OCI-LY1 (cell line): ENCODE data around the gene USP25.

ENCODE experiments used
- H2AFZ ChIP-seq: fragments of 200-600 bp; sonication (generic), shearing (Covaris generic); 2 replicates; pipeline ENCODE4 v1.6.0; 2014; ENCODE audit warnings: antibody characterized with exemption, mild to moderate bottlenecking, low read length
- H3F3A ChIP-seq: fragments of 200-600 bp; sonication (generic), shearing (Covaris generic); 2 replicates; pipeline ENCODE4 v1.6.0; 2014; ENCODE audit warnings: mild to moderate bottlenecking, antibody characterized with exemption, low read length, moderate library complexity; ENCODE audit not compliant: insufficient read depth
- H3K27ac ChIP-seq: fragments of 200-600 bp; sonication (generic); 2 replicates; pipeline ENCODE4 v1.5.1; 2014; ENCODE audit warnings: low read length, mixed run types, mild to moderate bottlenecking, low read depth; ENCODE audit not compliant: poor library complexity, severe bottlenecking
- H3K27me3 ChIP-seq: fragments of 200-600 bp; sonication (generic); 2 replicates; pipeline ENCODE4 v1.6.0; 2014; ENCODE audit warnings: antibody characterized with exemption, mild to moderate bottlenecking, low read length, moderate library complexity; ENCODE audit not compliant: insufficient read depth
- H3K36me3 ChIP-seq: fragments of 200-600 bp; sonication (generic); 2 replicates; pipeline ENCODE4 v1.6.1; 2014; ENCODE audit warnings: mild to moderate bottlenecking, antibody characterized with exemption, low read length, moderate library complexity, mixed read lengths; ENCODE audit not compliant: insufficient read depth
- H3K4me1 ChIP-seq: fragments of 200-600 bp; sonication (generic); 2 replicates; pipeline ENCODE4 v1.5.1; 2014; ENCODE audit warnings: mild to moderate bottlenecking, low read length, moderate library complexity; ENCODE audit not compliant: insufficient read depth, severe bottlenecking
- H3K4me2 ChIP-seq: fragments of 200-600 bp; sonication (generic), shearing (Covaris generic); 2 replicates; pipeline ENCODE4 v1.6.1; 2014; ENCODE audit warnings: low read length
- H3K4me3 ChIP-seq: fragments of 200-600 bp; sonication (generic); 2 replicates; pipeline ENCODE4 v1.5.1; 2014; ENCODE audit warnings: low read length, low read depth, mild to moderate bottlenecking, mixed read lengths; ENCODE audit not compliant: poor library complexity, severe bottlenecking
- H3K79me2 ChIP-seq: fragments of 200-600 bp; shearing (Covaris generic); 2 replicates; pipeline ENCODE4 v1.6.1; 2016; ENCODE audit warnings: mixed run types, low read length, mixed read lengths; ENCODE audit not compliant: insufficient read depth
- H3K9ac ChIP-seq: fragments of 200-600 bp; sonication (generic), shearing (Covaris generic); 2 replicates; pipeline ENCODE4 v1.6.1; 2014; ENCODE audit warnings: mild to moderate bottlenecking, low read length, mixed read lengths
- H3K9me2 ChIP-seq: fragments of 200-600 bp; sonication (generic), shearing (Covaris generic); 2 replicates; pipeline ENCODE4 v1.6.1; 2014; ENCODE audit warnings: low read depth, mild to moderate bottlenecking, low read length, mixed read lengths
- H3K9me3 ChIP-seq: fragments of 200-600 bp; shearing (Covaris generic); 2 replicates; pipeline ENCODE4 v1.6.1; 2014; ENCODE audit warnings: low read length, mixed read lengths
- H4K20me1 ChIP-seq: fragments of 200-600 bp; sonication (generic), shearing (Covaris generic); 2 replicates; pipeline ENCODE4 v1.6.0; 2016; ENCODE audit warnings: mild to moderate bottlenecking, low read length; ENCODE audit not compliant: insufficient read depth
- CTCF ChIP-seq: fragments of 200-600 bp; sonication (generic), shearing (Covaris generic); IDR thresholded peaks from 2 replicates; pipeline ENCODE4 v1.5.1; 2017; ENCODE audit warnings: mild to moderate bottlenecking, antibody characterized with exemption, low read length, moderate library complexity, mixed read lengths
- EZH2 ChIP-seq: fragments of 200-600 bp; sonication (generic), shearing (Covaris generic); IDR thresholded peaks from 2 replicates; pipeline ENCODE4 v1.8.0; 2017; ENCODE audit warnings: borderline replicate concordance, mixed run types, mild to moderate bottlenecking, antibody characterized with exemption, low read length, moderate library complexity, mixed read lengths

Gene USP25

GRCh38 chr21:15759469-15759868, 29.7 kb downstream of the USP25 start:
- H3K27ac ChIP-seq, result no peak overlapping the region
- TF ChIP-seq EZH2 (no peak), CTCF (no peak)
- peaks cover 54% of the 10 kb centered on the region for H3K79me2 ChIP-seq
- no peak overlapping the region for H3K4me3 ChIP-seq
- no peak overlapping the region for H2AFZ ChIP-seq
- H3K9me3 ChIP-seq, result peaks cover 18% of the 10 kb centered on the region
- no peaks in the 10 kb centered on the region for H4K20me1 ChIP-seq
- no peak overlapping the region for H3K9ac ChIP-seq
- H3K27me3 ChIP-seq, result no peaks in the 10 kb centered on the region
- H3F3A ChIP-seq, result no peaks in the 10 kb centered on the region
- H3K36me3 ChIP-seq, result peaks cover 7% of the 10 kb centered on the region
- H3K4me1 ChIP-seq, result no peaks in the 10 kb centered on the region
- H3K4me2 ChIP-seq, result no peak overlapping the region
- no peaks in the 10 kb centered on the region for H3K9me2 ChIP-seq

- H2AFZ ChIP-seq, result no peak overlapping the region
- no peaks in the 10 kb centered on the region for H3F3A ChIP-seq
- no peak overlapping the region for H3K4me2 ChIP-seq
- H3K4me1 ChIP-seq, result no peaks in the 10 kb centered on the region
- no peaks in the 10 kb centered on the region for H3K27me3 ChIP-seq
- no peak overlapping the region for H3K27ac ChIP-seq
- no peaks in the 10 kb centered on the region for H4K20me1 ChIP-seq
- no peaks in the 10 kb centered on the region for H3K9me2 ChIP-seq
- H3K79me2 ChIP-seq, result peaks cover 46% of the 10 kb centered on the region
- peaks cover 14% of the 10 kb centered on the region for H3K36me3 ChIP-seq
- H3K9me3 ChIP-seq, result peaks cover 12% of the 10 kb centered on the region
- no peak overlapping the region for H3K9ac ChIP-seq
- TF ChIP-seq CTCF (no peak), EZH2 (no peak)
- H3K4me3 ChIP-seq, result no peak overlapping the region
Measured at GRCh38 chr21:15761507-15762100, 31.8 kb downstream of the USP25 start.

GRCh38 chr21:15763359-15763758, 33.6 kb downstream of the USP25 start:
- no peaks in the 10 kb centered on the region for H3K9me3 ChIP-seq
- no peaks in the 10 kb centered on the region for H3K27me3 ChIP-seq
- H3K27ac ChIP-seq, result no peak overlapping the region
- H3K79me2 ChIP-seq, result peaks cover 34% of the 10 kb centered on the region
- no peak overlapping the region for H3K9ac ChIP-seq
- no peak overlapping the region for H2AFZ ChIP-seq
- no peaks in the 10 kb centered on the region for H3K9me2 ChIP-seq
- no peaks in the 10 kb centered on the region for H3K4me1 ChIP-seq
- no peak for TF ChIP-seq CTCF
- TF ChIP-seq EZH2, result no peak
- no peak overlapping the region for H3K4me3 ChIP-seq
- no peaks in the 10 kb centered on the region for H3F3A ChIP-seq
- H3K4me2 ChIP-seq, result no peak overlapping the region
- H4K20me1 ChIP-seq, result no peaks in the 10 kb centered on the region
- peaks cover 24% of the 10 kb centered on the region for H3K36me3 ChIP-seq
